NB4 (cell line): Measurements from ENCODE around the gene C17orf107.

Experiments used
- CTCF ChIP-seq: IDR thresholded peaks from one replicate; pipeline ENCODE4 v1.5.1; 2012; ENCODE audit warnings: low read depth, low read length
- MAX ChIP-seq: IDR thresholded peaks from 2 replicates; pipeline ENCODE4 v1.6.1; 2011; ENCODE audit warnings: low read depth, low read length
- MYC ChIP-seq: IDR thresholded peaks from 2 replicates; pipeline ENCODE4 v1.6.1; 2011; ENCODE audit warnings: low read depth, low read length
- POLR2A ChIP-seq: IDR thresholded peaks from 2 replicates; pipeline ENCODE4 v1.6.1; 2011; ENCODE audit warnings: mild to moderate bottlenecking; ENCODE audit not compliant: insufficient read length; ENCODE audit errors: extremely low read depth

- no peak for TF ChIP-seq CTCF
- TF ChIP-seq POLR2A: no peak
- TF ChIP-seq MYC: no peak
- no peak for TF ChIP-seq MAX
Measured at GRCh38 chr17:4947010-4947410, 47.7 kb downstream of the C17orf107 start.
